ENCODE data around the gene CRYBG2.

DNA sequence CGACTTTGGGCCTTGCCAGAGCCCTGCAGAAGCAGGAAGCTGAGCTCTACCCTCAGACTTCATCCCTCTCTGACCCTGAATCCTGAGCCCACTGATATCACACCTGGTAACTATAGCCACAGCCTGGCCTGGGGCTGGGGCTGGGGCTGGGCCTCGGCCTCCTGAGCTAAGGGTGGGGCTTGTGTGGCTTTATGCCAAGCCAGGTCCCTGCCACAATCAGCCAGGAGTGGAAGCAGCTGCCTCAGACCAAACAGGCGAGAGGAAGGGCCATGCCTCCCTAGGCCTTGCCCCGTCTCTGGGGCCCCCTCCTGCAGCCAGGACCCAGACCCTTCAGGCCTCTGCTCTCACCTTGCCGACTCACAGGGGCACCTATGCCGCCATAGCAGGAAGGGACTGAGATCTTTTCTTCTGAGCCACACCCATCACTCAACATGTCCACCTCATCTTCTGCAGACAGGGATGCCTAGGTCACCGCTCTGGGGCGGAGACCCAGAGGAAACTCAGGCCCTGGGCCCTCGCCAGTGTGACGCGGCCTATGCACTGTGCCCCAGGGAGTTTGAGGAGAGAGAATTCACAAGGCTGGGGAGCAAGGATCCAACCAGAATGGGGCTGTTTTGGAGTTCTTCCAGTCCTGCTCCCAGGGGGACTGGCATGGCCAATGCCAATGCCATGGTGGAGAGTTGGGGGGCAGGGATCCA, 53.2 kb downstream of the CRYBG2 start:
- TF ChIP-seq ZFP3 (CRISPR knock-in tag; IDR thresholded peaks at IDR 0.05) (no peak), RARB (CRISPR knock-in tag; IDR thresholded peaks at IDR 0.05) (no peak), BACH2 (CRISPR knock-in tag; IDR thresholded peaks at IDR 0.05; ENCODE audit: borderline replicate concordance) (no peak), TOX (CRISPR knock-in tag; IDR thresholded peaks at IDR 0.05; ENCODE audit: borderline replicate concordance) (no peak), CSDC2 (CRISPR knock-in tag; IDR thresholded peaks at IDR 0.05) (no peak), ISL1 (CRISPR knock-in tag; IDR thresholded peaks at IDR 0.05) (no peak), TCF4 (CRISPR knock-in tag; IDR thresholded peaks at IDR 0.05; ENCODE audit: borderline replicate concordance) (no peak), ZNF8 (CRISPR knock-in tag; IDR thresholded peaks at IDR 0.05) (no peak), ZC3H10 (CRISPR knock-in tag; IDR thresholded peaks at IDR 0.05) (no peak)
- TF ChIP-seq, protein P1, sequence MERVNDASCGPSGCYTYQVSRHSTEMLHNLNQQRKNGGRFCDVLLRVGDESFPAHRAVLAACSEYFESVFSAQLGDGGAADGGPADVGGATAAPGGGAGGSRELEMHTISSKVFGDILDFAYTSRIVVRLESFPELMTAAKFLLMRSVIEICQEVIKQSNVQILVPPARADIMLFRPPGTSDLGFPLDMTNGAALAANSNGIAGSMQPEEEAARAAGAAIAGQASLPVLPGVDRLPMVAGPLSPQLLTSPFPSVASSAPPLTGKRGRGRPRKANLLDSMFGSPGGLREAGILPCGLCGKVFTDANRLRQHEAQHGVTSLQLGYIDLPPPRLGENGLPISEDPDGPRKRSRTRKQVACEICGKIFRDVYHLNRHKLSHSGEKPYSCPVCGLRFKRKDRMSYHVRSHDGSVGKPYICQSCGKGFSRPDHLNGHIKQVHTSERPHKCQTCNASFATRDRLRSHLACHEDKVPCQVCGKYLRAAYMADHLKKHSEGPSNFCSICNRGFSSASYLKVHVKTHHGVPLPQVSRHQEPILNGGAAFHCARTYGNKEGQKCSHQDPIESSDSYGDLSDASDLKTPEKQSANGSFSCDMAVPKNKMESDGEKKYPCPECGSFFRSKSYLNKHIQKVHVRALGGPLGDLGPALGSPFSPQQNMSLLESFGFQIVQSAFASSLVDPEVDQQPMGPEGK (CRISPR knock-in tag; IDR thresholded peaks at IDR 0.05; ENCODE audit: borderline replicate concordance) = no peak
- TF ChIP-seq, protein P2, sequence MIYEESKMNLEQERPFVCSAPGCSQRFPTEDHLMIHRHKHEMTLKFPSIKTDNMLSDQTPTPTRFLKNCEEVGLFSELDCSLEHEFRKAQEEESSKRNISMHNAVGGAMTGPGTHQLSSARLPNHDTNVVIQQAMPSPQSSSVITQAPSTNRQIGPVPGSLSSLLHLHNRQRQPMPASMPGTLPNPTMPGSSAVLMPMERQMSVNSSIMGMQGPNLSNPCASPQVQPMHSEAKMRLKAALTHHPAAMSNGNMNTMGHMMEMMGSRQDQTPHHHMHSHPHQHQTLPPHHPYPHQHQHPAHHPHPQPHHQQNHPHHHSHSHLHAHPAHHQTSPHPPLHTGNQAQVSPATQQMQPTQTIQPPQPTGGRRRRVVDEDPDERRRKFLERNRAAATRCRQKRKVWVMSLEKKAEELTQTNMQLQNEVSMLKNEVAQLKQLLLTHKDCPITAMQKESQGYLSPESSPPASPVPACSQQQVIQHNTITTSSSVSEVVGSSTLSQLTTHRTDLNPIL (CRISPR knock-in tag; IDR thresholded peaks at IDR 0.05; ENCODE audit: low read depth) = no peak

Data from SK-N-SH treated with all-trans-retinoic acid at 6 μM for 48 hours (cell line).